TTC549 (cell line): Measurements from ENCODE around the gene AVPR2.

ENCODE experiments used
- FAIRE-seq: peaks from 2 replicates; lab custom pipeline; 2012; peaks lifted over from hg19 to GRCh38; lab: Jason Lieb, UNC

AVPR2 gene

DNA sequence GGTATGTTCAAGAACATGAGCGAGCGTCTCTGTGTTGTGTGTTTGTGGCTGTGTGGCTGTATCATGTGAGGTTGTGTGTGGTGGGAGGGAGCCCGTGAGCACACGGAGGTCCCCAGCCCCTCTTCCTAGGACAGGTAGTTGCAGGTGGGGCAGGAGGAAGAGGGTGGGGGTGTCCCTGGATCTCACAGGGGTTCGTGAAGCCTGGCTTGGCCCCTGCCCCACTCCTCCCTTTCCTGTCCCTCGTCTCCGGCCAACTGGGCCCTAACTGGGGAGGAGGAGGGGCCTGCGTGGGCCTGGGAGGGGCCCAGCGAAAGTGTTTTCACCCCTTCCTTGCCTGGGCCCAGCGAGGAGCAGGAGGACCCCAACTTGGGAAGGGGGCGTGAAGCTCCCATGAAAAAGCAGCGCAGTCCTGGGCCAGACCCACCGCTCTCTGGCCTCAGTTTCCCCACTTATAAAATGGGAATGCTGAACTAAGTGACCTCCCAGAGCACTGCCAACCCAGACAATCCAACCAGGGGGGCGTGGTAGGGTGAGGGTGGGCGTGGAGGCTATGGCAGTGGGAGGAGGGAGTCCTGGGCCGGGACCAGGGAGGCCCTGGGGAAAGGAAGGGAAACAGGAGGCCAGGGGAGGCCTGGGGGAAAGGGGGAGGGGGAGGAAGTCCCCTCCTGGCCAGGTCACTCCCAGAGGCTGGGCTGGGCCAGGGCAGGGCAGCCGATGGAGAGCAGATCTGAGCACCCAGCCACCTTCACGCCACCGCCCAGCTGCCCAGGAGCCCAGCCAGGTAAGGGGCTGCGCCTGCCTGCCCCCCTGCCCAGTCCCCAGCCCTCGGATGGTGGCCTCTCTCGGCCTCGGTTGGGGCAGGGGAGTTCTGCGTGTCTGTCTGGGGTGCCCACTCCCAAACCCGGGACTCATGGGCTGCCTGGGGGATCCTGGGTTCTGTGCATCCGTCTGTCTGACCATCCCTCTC, at the start of gene AVPR2:
Gene AVPR2, plus strand, starts transcription at position 683 of the 967 bp plus-strand sequence. CDS start 473 bp downstream, outside the sequence.
- FAIRE-seq = no peak

DNA sequence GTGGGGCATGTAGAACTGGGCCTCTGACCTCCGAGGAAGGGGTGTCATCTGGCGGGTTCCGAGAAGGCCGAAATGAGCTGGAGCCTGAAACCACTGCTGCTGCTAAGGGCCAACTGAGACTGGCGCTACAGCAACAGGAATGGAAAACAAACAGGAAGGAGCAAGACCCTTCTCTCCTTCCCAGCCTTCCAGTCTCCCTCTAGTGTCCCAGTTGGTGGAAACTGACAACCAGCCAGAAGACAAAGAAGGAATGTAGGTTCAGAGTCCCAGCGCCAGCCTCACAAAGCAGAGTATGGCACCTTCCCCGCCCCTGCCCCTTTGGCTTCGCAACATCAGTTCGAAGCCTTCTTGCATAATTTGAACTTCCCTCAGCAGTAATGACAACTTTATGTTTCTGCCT, 49.8 kb upstream of the AVPR2 start:
- FAIRE-seq = no peak

DNA sequence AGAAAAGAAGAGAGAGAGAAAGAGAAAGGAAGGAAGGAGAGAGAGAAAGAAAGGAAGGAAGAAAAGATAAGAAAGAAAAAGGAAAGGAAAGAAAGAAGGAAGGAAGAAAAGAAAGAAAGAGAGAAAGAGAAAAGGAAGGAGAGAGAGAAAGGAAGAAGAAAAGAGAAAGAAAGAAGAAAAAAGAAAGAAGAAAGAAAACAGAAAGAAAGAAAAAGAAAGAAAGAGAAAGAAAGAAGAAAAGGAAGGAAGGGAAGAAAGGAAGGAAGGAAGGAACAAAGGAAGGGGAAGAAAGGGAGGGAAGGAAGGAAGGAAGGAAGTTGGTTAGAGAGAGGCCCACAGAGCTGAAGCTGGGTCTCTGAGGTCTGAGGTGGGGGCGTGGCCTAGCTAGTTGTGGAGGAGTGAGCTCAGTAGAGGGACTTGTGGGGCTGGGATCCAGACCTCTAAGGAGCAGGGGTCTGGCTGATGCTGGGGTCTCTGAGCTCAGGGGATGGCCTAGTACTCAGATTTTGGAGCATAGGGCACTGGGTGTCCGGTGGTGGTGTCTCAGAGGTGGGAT, 47.0 kb upstream of the AVPR2 start:
- FAIRE-seq = no peak

DNA sequence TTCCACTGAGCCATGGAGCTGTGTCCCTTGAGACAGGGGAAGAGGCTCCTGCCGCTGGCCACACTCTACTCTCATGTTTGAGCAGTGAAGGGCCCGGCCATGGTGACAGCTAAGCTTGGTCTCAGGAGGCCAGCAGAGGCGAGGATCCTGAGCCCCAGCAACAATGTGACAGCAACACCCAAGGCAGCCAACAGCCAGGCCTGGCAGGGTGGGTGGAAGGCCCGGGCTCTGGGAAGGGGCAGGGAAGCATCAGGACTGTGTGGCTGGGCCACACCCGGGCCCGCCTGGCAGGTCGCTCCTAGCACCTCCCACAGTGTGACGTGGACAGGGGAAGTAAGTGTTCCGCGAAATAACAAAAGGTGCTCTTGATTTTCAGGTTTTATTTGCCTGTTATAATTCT, 43.3 kb upstream of the AVPR2 start:
- no peak for FAIRE-seq

DNA sequence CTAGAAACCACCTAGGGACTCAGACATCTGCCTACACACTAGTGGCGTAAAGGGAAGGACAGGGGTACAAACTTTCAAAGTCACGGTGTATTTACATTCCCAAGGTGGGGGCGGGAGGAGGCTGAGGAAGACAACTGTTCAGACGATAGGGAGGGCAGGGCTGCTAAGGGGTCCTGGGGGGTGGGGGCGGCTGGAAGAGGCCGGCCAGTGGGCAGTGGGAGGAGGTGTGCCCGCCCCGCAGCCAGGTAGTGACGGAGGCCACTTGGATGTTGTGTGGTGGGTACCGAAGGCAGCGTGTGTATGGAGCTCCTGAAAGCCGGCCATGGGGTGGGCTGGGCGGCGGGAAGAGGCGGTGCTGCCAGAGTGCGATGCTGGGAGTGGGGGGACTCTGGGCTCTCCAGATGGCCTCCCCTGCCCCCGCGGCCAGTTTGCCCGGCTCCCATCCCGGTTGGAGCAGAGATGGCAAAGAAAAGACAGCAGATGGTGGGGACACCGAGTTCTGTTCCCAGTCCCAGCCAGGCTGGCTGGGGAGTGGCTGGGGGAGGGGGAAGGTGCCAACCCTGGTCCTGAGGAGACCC, 42.7 kb upstream of the AVPR2 start:
- FAIRE-seq = no peak

DNA sequence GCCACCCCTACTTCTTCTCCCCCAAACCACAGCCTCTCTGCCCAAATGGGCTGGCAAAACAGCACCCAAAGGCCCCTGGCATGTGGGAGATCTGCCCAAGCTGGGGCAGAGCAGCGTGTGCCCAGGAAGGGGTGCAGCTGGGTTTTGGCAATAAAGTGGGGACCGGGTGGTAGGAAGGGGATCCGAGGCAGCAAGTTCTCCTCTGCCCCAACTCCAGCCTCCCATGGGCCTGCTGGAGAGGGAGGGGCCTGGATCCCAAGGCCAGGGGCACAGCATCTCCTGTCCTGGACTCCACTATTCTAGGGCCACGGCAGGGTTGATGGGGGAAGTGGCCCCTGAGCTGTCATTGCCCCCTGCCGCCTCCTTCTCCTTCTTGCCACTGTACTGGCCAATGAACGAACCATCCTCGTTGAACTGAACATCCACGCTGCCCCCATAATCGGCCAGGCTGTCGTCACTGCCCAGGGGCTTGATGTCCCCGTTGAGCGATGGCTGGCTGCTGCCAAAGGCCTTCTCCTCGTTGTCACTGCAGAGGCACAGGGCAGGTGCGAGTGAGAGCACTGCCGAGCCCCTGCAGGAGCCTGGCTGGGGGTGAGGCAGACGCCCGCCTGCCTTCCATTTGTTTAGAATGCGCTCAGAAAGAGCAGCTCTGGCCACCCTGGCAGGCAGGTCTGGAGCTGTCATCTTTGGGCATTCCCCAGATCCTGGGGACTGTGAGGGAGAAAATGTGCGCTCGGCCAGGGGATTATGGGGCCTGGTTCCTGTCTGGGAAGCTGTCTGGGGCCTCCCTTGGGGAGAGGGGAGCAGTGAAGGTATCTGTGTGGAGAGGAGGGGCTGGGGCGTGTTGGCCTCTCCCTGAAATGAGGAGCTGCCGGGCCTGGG, 41.9 kb upstream of the AVPR2 start:
- FAIRE-seq = no peak

DNA sequence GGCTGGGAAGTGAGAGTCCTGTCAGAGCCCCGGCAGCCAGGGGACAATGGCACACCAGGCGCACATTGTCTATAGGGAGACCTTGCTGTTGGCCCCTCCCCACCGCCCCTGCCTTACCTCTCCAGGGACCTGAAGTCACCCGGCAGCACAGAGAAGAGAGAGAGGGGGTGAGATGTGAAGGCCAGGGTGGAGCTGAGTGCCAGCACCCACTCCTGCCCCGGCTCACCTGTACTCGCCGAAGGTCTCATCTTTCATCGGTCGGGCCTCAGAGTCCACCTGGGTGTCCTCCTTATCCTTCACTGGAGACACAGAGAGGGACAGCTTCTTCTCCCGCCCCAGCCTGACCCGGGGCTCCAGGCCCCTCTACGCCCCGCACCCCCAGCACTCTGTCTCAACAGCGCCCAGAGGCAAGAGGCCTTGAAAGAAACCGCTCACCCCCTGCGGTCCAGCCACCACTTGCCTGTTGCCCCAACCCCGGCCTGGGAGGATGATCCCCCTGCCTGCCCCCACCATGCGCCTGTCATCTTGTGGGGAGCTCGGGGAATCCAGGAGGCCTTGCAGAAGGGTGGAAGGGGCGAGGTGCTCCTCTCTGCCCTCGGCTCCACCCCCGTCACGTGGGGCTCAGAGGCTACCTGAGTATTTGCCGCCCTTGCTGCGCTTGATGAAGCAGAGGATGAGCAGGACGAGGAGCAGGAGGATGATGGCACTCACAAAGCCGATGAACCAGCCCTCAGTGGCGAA, 41.1 kb upstream of the AVPR2 start:
- no peak for FAIRE-seq

DNA sequence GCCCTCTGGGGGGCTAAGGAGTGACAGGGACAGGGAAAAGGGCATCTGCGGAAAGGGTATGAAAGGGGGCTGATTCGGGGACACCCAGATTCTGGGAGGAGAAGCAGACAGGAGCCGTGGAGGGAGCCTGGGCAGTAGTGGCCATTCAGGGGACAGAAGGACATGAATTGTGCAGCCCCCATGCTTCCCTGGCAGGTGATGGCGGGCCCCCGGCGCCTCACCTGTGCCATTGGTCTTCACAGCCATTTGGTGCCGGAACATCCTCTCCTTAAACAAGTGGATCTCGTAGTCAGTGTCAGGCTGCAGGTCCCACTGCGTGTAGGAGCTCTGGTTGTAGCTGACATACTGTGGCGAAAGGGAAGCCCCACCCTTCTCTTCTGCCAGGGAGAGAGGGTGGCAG, 40.4 kb upstream of the AVPR2 start:
- no peak for FAIRE-seq

DNA sequence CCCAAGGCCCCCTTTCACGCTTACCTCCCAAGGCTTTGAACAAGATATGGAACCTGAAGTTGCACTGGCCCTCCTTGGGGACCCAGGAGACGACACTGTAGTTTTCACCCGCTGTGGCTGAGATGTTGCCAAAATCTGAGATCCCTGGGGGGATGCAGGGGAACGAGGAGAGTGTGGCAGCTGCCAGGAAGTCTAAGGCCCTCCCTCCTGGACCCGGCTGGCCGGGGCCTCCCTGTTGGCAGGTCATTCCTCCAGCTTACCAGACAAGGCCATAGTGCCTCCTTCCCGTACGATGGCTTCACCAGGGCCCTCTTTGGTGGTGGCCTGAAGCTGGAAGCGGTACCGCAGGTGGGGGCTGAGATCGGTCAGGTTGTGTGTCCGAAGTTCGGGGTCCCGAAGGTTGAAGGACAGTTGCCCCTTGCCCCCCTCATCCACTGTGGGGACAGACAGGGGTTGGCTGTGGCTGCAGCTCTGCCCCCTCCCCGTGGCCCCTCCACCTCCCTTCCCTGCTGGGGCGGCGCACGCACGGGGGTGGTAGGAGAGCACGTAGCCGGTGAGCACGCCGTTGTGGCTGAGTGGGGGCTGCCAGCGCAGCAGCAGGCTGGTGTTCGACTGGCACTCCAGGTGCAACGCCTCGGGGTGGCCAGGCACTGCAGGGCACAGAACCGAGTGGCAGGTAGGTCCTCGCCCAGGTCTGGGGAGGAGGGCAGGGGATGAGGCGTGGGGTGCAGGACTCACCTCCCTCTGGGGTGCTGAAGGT, 39.7 kb upstream of the AVPR2 start:
- FAIRE-seq = no peak

DNA sequence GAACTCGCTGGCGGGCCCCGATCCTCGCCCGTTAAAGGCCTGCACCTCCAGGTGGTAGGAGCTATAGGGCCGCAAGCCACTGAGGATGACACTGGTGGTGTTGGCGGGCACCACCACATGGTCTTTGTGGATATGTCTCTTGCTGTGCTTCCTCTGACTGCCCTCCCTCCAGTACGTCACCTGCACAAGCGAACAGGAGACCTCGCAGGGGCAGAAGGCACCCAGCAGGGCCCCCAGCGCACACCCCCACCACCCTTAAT, 39.2 kb upstream of the AVPR2 start:
- FAIRE-seq = no peak

DNA sequence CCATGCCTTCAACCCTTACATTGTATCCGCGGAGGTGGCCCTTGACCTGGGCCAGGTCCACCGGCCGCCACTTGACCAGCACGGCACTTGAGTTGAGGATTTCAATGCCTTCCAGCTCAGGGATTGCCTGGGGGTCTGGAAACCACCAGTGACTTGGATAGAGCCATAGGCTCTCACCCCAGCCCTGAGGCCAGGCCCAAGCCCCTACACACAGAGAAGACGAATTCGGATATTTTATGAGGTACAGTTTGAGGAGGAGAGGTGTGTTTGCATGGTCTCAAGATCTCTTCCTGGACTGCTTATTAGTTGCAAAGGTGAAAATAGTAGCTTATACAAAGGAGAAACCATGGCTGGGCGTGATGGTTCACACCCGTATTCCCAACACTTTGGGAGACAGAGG, 38.8 kb upstream of the AVPR2 start:
- no peak for FAIRE-seq

DNA sequence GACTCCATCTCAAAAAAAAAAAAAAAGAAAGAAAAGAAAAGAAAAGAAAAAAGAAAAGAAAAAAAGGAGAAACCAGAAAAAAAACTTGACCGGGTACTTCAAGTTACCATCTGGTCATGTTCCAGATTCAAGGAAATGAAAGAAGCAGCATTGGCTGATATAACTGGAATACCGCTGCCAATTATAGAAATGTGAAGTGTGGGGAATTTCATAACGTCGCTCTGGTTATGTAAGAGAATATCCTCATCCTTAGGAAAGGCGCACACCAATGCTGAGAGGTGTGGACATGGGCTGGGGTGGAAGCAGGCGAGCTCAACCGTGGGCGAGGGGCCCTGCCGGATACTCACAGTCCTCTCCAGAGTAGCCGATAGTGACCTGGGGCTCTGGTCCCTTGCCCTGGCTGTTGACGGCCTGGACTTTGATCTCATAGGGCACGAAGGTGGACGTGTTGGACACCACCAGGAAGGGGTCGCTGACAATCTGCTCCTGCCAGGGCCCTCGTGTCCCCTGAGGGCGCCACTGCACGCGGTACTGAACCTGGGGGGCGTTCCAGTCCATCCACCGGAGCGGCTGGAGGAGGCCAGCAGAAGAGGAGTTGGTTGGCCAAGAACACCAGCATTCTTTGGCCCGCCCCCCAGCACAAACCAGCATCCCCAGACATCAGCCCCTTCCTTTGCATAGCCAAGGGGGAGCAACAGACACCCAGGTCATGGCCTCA, 38.0 kb upstream of the AVPR2 start:
- no peak for FAIRE-seq

DNA sequence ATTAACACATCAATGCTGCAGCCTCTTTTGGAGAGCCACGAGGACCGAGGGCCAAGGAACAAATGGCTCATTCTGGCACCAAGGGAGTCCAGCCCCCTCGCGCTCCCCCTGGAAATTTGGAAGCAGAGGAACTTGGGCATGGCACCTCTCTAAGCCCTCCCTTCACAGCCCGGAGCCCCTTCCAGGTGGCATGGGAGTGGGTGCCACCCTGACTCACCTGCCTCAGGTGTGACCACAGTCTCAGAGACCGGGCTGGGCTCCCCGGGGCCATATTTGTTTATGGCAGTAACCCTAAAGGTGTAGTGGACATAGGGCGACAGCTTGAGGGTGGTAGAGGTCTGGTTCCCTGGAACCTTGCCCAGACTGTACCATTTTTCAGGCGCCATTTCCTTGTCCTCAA, 37.3 kb upstream of the AVPR2 start:
- no peak for FAIRE-seq

DNA sequence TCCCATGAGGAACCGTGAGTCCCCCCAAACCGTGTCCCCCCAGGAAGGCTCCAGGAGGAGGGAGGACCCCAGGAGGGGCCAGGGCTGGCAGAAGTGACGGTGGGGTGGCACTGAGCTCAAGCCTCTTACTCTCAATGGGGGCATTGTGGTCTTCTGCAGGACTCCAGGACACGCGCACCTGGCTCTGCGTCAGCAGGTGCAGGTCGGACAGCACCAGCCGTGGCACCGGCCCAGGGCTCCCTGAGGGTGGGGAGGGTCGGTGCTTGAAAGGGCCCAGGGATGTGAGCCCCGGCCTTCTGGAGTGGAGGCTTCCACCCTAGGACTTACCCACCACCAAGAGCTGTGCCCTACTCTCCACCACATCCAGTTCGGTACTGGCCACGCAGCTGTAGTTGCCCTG, 36.8 kb upstream of the AVPR2 start:
- FAIRE-seq = no peak

DNA sequence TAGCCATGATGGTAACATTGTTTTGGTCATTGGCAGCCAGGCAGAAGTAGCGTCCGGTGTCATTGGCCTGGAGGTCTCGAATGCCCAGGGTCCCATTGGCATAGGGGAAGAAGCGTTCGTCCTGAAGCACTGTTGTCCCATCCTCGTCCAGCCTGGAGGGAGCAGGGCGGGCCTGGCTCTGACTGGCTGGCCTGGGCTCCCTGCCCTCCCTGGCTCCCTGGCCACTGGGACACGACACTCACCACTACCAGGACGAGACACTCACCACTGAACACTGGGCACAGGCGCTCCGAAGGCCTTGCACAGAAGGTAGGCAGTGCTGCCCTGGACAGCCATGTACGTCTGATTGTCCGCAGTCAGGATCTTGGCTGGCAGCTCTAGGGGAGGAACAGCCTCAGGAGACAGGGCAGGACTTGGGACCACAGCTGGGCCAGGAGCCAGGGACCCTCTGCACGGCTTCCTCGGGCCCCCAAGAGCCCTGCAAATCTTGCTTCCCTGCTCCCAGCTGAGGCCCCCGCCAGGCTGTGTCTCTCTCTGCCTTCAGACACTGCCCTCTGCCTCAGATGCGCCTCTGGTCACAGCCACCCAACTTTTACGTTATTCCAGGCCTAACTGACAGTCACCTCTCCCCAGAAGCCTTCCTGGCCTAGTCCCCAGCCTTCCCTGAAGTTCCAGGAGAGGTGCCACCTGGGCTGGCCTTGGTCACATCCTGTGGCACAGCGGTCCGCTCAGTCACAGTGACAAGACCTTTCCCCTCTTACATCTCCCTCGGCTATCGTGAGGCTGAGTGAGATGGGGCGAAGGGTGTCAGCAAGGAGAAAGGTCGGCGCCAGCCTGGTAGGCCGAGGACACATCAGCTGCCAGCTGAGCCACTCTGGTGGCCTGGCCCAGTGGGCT, 35.6 kb upstream of the AVPR2 start:
- no peak for FAIRE-seq

DNA sequence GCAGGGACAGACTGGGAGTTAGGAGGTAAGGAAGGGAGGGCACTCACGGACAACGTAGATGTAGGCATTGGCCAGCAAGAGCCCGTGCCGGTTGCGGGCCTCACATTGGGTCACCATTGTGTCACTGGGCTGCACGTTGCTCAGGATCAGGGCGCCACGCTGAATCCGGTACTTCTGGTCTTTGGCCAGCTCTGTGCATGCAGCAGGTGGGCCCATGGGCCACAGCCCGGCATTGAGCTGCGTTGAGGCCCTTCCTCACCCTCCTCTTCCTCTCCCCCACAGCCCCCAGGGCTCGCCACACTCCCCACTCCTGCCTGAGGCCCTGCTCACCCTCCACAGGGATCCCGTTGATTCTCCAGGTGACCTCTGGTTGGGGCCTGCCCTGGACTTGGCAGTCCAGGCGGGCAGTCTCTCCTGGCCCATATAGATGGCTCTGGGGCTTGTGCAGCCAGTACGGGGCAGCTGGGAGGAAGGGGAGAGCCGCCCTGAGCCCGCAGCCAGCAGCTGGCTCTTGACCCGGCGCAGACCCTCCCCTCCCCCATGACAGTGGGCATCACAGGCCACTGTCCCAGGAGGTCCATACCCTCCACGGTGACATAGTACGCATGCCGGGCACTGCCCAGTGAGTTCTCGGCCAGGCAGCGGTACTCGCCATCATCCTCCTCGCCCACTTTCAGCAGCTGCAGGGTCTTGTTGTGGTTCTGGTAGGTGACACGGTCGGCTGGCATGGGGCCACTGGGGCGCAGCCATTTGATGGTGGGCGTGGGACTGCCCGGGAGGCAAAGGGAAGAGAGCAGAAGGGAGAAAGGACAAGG, 34.8 kb upstream of the AVPR2 start:
- FAIRE-seq = no peak

DNA sequence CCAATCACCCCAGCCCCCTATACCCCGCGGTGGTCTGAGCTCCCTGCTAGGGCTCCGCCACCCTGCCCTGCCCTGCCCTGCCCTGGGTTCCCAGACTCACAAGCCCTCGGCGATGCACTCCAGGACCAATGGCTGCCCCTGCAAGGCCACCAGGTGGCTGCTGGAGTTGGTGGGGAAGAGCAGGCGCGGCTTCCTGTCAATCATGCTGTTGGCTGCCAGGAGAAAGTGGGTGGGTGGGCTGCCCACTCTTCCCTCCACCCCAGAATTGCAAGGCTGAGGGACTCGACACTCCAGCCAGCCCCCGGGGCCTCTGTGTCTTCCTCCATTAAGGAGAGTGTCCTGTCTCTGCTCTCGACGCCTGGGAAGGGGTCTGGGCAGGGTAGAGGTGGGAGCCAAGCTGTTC, 34.2 kb upstream of the AVPR2 start:
- FAIRE-seq = no peak

DNA sequence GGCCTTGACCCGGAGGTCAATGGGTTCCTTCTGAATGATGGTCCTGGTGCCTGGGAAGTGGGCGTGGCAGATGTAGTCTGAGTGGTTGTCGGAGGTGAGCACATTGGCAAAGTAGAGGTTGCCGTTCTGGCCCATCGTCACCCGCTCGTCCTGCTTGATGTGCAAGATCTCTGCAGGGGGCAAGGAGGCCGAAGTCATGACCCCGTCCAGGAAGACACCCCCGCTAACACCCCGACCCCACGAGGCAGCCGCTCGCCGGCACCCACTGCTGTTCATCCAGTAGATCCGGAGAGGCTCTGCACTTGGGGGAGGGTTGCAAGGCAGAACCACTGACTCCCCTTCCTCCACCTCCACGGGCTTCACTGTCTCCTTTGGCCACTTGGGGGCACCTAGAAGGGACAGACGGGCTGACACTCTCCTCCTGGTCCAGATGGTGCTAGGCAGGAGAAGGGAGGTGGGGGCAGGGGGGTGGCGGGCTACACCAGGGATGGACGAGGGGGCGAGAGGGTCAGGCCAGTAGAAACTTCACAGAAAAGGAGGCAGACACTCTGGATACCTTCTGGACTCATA, 33.6 kb upstream of the AVPR2 start:
- no peak for FAIRE-seq
